ENCODE results near the gene PITPNM2. TPM values are rescaled to one million over a fixed set of nuclear protein-coding genes. Genes with fewer than 3 reads are reported as not detected.

Gene PITPNM2
- total and polyA plus RNA-seq, 12 donors = 5.6 to 32.7 (median 18.4) TPM

GRCh38 chr12:123102366-123102765 lies 48.5 kb downstream of the PITPNM2 start:
- intact Hi-C loops (cut with DNase I) = loop anchor here in 1 of 10 donors (5.0 kb wide), 1 partner anchor 40 kb away; no protein-coding TSS in a partner anchor
- no peak for ATAC-seq
- peak overlapping the region in 4 of 10 donors; percentile 21 to 89 (median 65) for H3K27ac ChIP-seq
- no peak for TF ChIP-seq CTCF (IDR thresholded peaks at IDR 0.05)
- H3K9me3 ChIP-seq = no peaks in the 10 kb centered on the region
- no peak for DNase-seq
- 62 to 70% methylated on average over 2 of the region's 2 CpGs for WGBS, 2 donors
- peaks cover 0 to 4% (median 0%) of the 10 kb centered on the region in 9 donors for H3K36me3 ChIP-seq
- no peak overlapping the region for H3K4me3 ChIP-seq
- no peaks in the 10 kb centered on the region for H3K27me3 ChIP-seq
- H3K4me1 ChIP-seq = peaks cover 22 to 97% (median 79%) of the 10 kb centered on the region in 9 donors

- ATAC-seq = peak in 2 of 8 donors; percentile 28 to 41
- Histone ChIP-seq H3K9me3 (no peaks in the 10 kb centered on the region), H3K27me3 (no peaks in the 10 kb centered on the region), H3K27ac (peak overlapping the region in 9 of 10 donors; percentile 4 to 88 (median 47)), H3K36me3 (peaks cover 0 to 4% (median 0%) of the 10 kb centered on the region in 9 donors), H3K4me1 (peaks cover 22 to 97% (median 79%) of the 10 kb centered on the region in 9 donors), H3K4me3 (no peak overlapping the region)
- intact Hi-C loops (cut with DNase I) = loop anchor here in 1 of 10 donors (5.0 kb wide), 1 partner anchor 39 kb away; no protein-coding TSS in a partner anchor
- TF ChIP-seq CTCF (IDR thresholded peaks at IDR 0.05) = no peak
- 61 to 81% methylated on average over 5 of the region's 5 CpGs for WGBS, 2 donors
- DNase-seq = no peak
Measured at GRCh38 chr12:123101526-123101925, 49.4 kb downstream of the PITPNM2 start.

Other genes starting within 250 kb of the PITPNM2 start
- gene ABCB9, start 184.6 kb downstream of the PITPNM2 start, total RNA-seq = 1 to 10 TPM; 2.7 to 5.8 (median 4.5) TPM
- gene ABCB9, start 184.6 kb downstream of the PITPNM2 start, polyA plus RNA-seq = 1 to 10 TPM; 1.9 to 6.0 TPM
- gene OGFOD2, start 175.8 kb downstream of the PITPNM2 start, total RNA-seq = 10 to 100 TPM; 10.6 to 17.1 (median 12.0) TPM
- gene OGFOD2, start 175.8 kb downstream of the PITPNM2 start, polyA plus RNA-seq = 10 to 100 TPM; 12.0 to 15.9 TPM
- gene ARL6IP4, start 170.4 kb downstream of the PITPNM2 start, total RNA-seq = 100 to 1,000 TPM; 125 to 161 (median 137) TPM
- gene ARL6IP4, start 170.4 kb downstream of the PITPNM2 start, polyA plus RNA-seq = 100 to 1,000 TPM; 226 to 319 TPM
- 10 to 100 TPM; 19.7 to 33.6 (median 27.1) TPM for gene MPHOSPH9, start 82.1 kb upstream of the PITPNM2 start, total RNA-seq
- gene MPHOSPH9, start 82.1 kb upstream of the PITPNM2 start, polyA plus RNA-seq = 10 to 100 TPM in 1 of 2 donors, 1 to 10 TPM in 1; 4.1 to 11.3 TPM
- gene MTRFR, start 82.3 kb upstream of the PITPNM2 start, total RNA-seq = 10 to 100 TPM in 8 of 10 donors, 1 to 10 TPM in 2; 9.5 to 12.1 (median 10.8) TPM
- gene MTRFR, start 82.3 kb upstream of the PITPNM2 start, polyA plus RNA-seq = 10 to 100 TPM; 12.1 to 20.9 TPM
- 10 to 100 TPM; 55.6 to 80.5 (median 63.4) TPM for gene CDK2AP1, start 120.8 kb upstream of the PITPNM2 start, total RNA-seq
- 100 to 1,000 TPM in 1 of 2 donors, 10 to 100 TPM in 1; 83.1 to 188 TPM for gene CDK2AP1, start 120.8 kb upstream of the PITPNM2 start, polyA plus RNA-seq
- gene SBNO1, start 213.8 kb upstream of the PITPNM2 start, total RNA-seq = 10 to 100 TPM; 21.0 to 32.1 (median 27.6) TPM
- gene SBNO1, start 213.8 kb upstream of the PITPNM2 start, polyA plus RNA-seq = 1 to 10 TPM; 4.1 to 4.6 TPM
- 10 to 100 TPM; 24.7 to 37.0 (median 30.2) TPM for gene KMT5A, start 233.0 kb upstream of the PITPNM2 start, total RNA-seq
- 10 to 100 TPM; 16.4 to 17.2 TPM for gene KMT5A, start 233.0 kb upstream of the PITPNM2 start, polyA plus RNA-seq